ENCODE results near the gene P2RX1.
A peak's percentile ranks its signal among the peaks of the same experiment; 100 is the strongest.

The P2RX1 gene

DNA sequence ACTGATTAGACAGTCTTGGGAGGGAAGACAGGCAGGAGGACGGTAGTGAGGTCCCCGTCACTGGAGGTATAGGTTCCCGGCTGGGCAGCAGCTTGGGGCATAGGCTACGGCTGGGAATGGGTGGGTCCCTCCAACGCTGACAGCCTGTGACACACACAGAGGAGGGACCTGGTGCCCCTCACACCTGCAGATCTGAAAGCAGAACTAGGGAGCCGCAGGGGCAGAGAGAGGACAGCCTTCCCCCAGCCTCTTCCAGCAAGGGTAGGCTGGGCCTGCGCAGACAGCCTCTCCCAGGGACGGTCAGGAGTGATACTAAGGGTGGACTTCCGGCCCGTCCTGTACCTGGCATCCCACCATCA is 2.0 kb downstream of the P2RX1 start:
- no peak overlapping the region; the same call in 1 of the 2 replicates for H3K27ac ChIP-seq
- TF ChIP-seq, protein P1, sequence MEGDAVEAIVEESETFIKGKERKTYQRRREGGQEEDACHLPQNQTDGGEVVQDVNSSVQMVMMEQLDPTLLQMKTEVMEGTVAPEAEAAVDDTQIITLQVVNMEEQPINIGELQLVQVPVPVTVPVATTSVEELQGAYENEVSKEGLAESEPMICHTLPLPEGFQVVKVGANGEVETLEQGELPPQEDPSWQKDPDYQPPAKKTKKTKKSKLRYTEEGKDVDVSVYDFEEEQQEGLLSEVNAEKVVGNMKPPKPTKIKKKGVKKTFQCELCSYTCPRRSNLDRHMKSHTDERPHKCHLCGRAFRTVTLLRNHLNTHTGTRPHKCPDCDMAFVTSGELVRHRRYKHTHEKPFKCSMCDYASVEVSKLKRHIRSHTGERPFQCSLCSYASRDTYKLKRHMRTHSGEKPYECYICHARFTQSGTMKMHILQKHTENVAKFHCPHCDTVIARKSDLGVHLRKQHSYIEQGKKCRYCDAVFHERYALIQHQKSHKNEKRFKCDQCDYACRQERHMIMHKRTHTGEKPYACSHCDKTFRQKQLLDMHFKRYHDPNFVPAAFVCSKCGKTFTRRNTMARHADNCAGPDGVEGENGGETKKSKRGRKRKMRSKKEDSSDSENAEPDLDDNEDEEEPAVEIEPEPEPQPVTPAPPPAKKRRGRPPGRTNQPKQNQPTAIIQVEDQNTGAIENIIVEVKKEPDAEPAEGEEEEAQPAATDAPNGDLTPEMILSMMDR (conservative IDR thresholded peaks at IDR 0.05) = no peak

DNA sequence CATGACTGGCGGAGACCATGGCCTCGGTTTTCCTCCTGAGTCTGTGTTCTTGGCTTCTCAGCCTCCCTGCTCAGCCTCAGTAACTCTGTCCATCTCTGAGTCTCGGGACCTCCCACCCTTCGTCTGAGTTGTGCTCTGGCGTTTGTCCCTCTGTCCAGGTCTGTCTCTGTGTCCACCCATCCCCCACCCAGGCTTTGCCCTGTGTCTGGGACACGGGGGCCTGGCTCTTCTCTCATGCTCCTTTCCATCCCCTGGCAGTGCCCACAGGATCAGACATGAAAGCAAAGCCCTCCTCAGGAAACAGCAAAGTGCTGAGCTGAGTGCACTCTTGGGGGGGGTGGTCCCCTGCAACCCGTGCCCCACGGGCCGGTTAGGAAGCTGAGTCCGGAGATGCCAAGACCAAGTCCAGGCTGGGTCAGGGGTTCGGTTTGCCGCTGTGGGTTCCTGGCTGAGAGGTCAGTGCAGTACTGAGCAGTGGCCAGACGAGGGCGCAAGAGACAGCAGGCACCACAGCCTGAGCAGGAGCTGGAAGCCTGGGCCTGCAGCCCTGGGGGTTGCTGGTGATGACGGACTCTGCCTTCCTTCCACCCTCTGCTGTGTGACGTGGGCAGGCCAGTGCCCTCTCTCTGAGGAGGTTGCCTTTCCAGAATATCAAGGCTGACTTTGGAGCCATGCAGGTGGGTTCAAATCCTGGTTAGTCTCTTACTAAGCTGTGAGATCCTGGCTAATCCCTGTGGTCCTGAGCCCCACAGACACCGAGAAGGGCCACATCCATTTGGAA is 2.5 kb downstream of the P2RX1 start:
- TF ChIP-seq, protein P1 (conservative IDR thresholded peaks at IDR 0.05) = peak; percentile 99
- no peak overlapping the region; the same call in 1 of the 2 replicates for H3K27ac ChIP-seq

DNA sequence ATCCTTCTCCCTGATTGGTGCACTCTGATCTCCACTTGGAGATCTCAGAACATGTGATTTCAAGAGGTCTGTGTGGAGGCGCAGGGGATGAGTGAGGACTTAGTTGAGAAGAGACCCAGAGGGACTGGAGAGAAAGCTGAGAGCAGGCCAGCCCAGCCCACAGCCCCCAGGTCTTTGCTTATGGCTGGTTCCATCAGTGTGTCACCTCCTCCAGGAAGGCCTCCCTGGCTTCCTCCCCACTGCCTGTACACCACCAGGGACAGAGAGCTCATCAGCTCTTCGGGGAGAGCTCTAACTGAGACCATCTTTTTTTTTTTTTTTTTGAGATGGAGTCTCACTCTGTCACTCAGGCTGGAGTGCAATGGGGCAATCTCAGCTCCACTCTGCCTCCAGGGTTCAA is 3.4 kb downstream of the P2RX1 start:
- H3K27ac ChIP-seq = no peak overlapping the region
- TF ChIP-seq, protein P1 (conservative IDR thresholded peaks at IDR 0.05) = no peak

DNA sequence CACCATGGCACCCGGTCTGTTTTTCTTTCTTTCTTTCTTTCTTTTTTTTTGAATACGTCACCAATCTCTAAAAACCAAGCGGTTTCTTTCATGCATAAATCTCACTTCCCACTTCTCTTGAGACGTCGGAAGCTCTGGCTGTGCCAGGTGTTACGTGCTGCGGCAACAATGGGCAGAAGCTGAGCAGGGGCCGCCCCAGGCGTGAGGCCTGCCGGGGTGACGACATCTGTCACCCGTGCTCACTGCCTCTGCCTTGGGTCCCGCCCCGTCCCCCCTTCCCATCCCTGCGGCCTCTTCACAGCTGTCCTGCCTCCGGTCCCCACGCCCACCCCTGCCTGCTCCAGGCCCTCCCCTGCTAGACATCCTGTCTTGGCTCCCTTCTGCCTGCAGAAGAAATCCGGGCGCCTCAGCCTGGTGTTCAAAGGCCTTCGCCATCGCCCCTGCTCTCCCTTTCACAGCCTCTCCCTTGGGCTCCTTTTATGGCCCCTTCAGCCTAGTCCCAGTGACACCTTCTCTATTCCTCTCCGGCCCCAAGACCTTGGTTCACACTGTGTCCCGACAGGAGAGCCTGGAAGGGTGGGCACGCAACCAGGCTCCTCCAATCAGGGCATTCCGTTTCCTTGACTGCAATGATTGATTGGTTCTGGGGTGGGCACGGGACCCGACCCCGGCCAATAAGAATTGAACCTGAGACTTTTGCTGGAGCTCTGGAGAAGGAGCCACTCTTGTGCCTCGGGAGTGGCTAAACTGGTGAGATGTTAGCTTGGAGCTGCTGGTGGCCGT is 4.8 kb downstream of the P2RX1 start:
- no peak overlapping the region for H3K27ac ChIP-seq
- TF ChIP-seq, protein P1 (conservative IDR thresholded peaks at IDR 0.05) = no peak

DNA sequence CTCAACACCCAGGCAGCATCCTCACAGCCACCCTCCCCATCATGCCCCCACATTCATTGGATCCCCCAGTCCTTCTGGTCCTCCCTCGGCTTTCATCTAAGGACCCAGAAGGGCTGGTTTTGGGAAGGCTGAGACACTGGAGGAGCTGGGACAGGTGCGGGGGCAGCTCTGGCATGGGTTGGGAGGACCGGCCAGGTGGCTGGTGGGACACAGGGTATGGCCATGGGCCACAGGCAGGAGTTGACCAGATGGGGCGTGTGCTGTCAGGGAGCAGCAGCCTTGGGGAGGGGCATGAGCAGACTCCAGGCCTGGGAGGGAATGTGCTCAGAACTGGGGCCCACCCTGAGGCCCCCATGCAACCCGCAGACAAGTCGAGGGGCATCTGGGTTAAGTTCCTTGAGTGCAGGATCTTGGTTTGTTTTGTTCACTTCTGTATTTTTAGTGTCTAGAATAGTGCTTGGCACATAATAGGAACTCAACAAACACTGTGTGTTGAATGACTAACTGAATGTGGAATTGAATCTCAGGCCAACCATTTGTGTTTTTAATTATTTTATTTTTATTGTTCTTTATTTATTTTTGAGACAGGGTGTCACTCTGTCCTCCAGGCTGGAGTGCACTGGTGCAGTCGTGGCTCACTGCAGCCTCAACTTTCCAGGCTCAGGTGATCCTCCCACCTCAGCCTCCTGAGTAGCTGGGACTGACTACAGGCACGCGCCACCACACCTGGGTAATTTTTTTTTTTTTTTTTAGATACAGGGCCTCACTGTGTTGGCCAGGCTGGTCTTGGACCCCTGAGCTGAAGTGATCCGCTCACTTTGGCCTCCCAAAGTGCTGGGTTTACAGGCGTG is 5.6 kb downstream of the P2RX1 start:
- TF ChIP-seq, protein P1 (conservative IDR thresholded peaks at IDR 0.05) = no peak
- no peak overlapping the region for H3K27ac ChIP-seq

DNA sequence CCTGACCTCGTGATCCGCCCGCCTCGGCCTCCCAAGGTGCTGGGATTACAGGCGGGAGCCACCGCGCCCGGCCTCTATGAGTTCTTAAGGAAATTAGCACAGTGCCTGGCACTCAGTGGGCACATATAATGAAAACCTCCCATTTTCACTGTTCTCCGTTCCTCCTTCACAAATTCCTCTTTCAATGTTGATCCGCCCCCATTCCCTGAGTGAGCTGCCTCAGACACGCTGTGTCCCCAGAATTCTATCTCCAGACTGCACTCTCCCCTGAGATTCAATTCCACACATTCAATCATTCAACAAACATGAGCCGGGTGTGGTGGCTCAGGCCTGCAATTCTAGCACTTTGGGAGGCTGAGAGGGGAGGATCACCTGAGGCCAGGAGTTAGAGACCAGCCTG is 7.0 kb downstream of the P2RX1 start:
- H3K27ac ChIP-seq = no peak overlapping the region
- TF ChIP-seq, protein P1 (conservative IDR thresholded peaks at IDR 0.05) = no peak

All from VCaP (cell line).